ENCODE data around the gene ITGA2B.

Gene ITGA2B

DNA sequence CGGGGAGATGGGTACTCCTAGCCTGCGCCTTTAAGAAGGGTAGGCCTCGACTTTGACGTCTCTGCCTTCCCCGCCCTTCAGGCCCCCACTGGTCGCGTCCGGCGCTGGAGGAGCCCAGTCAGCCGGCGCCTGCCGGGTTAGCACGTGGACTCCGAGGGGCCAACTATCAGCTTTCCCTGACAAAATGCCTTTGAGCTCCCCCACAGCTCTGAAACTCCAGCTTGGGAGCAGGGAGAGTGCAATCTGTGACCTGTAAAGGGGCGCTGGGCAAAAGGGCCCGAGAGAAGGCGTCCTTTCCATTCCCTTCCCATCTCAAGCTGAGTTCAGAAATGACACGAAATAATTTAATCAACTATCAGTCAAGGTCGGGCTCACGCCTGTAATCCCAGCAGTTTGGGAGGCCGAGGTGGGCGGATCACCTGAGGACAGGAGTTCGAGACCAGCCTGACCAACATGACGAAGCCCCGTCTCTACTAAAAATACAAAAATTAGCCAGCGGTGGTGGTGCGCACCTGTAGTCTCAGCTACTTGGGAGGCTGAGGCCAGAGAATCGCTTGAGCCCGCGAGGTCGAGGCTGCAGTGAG is 62.5 kb downstream of the ITGA2B start:
- TF ChIP-seq, protein P1, sequence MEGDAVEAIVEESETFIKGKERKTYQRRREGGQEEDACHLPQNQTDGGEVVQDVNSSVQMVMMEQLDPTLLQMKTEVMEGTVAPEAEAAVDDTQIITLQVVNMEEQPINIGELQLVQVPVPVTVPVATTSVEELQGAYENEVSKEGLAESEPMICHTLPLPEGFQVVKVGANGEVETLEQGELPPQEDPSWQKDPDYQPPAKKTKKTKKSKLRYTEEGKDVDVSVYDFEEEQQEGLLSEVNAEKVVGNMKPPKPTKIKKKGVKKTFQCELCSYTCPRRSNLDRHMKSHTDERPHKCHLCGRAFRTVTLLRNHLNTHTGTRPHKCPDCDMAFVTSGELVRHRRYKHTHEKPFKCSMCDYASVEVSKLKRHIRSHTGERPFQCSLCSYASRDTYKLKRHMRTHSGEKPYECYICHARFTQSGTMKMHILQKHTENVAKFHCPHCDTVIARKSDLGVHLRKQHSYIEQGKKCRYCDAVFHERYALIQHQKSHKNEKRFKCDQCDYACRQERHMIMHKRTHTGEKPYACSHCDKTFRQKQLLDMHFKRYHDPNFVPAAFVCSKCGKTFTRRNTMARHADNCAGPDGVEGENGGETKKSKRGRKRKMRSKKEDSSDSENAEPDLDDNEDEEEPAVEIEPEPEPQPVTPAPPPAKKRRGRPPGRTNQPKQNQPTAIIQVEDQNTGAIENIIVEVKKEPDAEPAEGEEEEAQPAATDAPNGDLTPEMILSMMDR (IDR thresholded peaks at IDR 0.05; ENCODE audit: low read depth, low read length) = no peak
- no peak overlapping the region for H3K4me3 ChIP-seq (replicated peaks in 1 of 2; ENCODE audit: low read depth in 2 of 2, low read length in 2 of 2)
- DNase-seq (ENCODE audit: low read depth in 2 of 2) = peak; percentile 97 to 98

DNA sequence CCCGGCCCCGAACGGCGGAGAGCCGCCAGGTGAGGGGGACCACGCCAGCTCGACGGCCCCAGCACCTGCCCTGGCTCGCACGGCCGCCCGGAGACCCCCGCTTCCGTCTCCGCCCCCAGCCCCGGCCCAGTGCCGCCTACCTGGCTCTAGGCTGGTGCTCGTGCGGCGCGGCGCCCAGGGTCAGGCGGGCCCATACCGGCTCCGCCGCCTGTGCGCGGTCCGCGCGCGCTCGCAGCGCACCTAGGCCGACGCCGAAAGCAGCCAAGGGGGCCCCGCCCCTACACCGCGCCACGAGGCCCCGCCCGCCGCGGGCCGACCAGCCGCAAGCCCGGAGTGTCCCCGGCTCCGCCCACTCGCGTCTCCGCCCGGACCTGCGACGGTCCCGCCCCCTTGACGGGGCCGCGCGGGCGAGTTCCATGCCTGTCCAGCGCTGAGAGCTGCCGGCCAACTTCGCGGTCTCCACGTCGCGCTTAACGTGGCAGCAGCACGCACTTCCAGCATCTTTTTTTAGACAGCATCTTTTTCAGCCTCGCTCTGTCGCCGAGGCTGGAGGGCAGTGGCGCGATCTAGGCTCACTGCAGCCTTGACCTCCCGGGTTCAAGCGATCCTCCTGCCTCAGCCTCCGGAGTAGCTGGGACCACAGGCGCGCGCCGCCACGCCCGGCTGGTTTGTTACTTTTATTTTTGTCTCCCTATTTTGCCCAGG is 64.7 kb downstream of the ITGA2B start, which contains the start of gene SLC25A39:
TSS of gene SLC25A39 (minus strand) at position 253 of the 705 bp plus-strand sequence. CDS start 1,261 bp downstream, outside the sequence.
- peak within 1 kb of the TSS; percentile 85 to 88 for H3K4me3 ChIP-seq (replicated peaks in 1 of 2; ENCODE audit: low read depth in 2 of 2, low read length in 2 of 2)
- peak; percentile 94 to 96 for DNase-seq (ENCODE audit: low read depth in 2 of 2)
- TF ChIP-seq, protein P1 (IDR thresholded peaks at IDR 0.05; ENCODE audit: low read depth, low read length) = no peak

GRCh38 chr17:44324092-44324570 is 65.3 kb downstream of the ITGA2B start:
- no peak for DNase-seq (ENCODE audit: low read depth in 2 of 2)
- H3K4me3 ChIP-seq (replicated peaks in 1 of 2; ENCODE audit: low read depth in 2 of 2, low read length in 2 of 2) = peak overlapping the region; percentile 85 to 88
- TF ChIP-seq, protein P1 (IDR thresholded peaks at IDR 0.05; ENCODE audit: low read depth, low read length) = no peak

GRCh38 chr17:44323359-44324091 is 65.9 kb downstream of the ITGA2B start:
- no peak for DNase-seq (ENCODE audit: low read depth in 2 of 2)
- peak overlapping the region; percentile 85 to 88 for H3K4me3 ChIP-seq (replicated peaks in 1 of 2; ENCODE audit: low read depth in 2 of 2, low read length in 2 of 2)
- TF ChIP-seq, protein P1 (IDR thresholded peaks at IDR 0.05; ENCODE audit: low read depth, low read length) = no peak

DNA sequence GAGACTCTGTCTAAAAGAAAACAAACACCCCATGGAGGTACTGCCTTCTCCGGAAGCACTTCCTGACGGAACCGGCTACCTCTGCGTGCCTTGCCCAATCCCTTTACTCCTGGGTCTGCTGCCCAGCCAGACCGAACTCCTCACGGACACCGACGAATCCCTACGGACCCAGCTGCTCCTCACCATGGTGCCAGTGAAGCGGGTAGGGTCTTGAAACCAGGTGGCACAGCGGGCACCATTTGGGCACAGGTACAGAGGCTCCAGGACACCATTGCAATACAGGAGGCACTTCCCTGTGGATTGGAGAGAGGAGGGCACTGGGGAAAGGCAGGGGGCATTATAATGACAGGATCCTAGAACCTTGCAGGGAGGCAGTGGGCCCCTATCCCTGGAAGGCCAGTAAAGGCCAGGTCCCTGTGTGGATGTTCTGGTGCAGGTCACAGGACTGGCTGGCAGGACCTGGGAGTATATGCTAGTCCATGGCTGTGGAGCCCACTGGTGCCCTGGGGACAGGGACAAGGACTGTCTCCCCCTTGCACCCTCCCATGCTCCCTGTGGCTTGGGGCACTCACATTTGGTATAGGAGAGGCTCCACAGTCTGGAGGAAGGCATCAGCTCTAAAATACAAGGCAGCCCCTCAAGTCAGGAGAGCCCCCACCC is 67.1 kb downstream of the ITGA2B start:
- no peak for DNase-seq (ENCODE audit: low read depth in 2 of 2)
- TF ChIP-seq, protein P1 (IDR thresholded peaks at IDR 0.05; ENCODE audit: low read depth, low read length) = no peak
- H3K4me3 ChIP-seq (replicated peaks in 1 of 2; ENCODE audit: low read depth in 2 of 2, low read length in 2 of 2) = no peak overlapping the region

Data from cardiac fibroblast (primary cell).